ENCODE results near the gene TEAD4.

The TEAD4 gene

GRCh38 chr12:3034067-3034750, 75.0 kb downstream of the TEAD4 start:
- peak; percentile 28 to 35 for DNase-seq

DNA sequence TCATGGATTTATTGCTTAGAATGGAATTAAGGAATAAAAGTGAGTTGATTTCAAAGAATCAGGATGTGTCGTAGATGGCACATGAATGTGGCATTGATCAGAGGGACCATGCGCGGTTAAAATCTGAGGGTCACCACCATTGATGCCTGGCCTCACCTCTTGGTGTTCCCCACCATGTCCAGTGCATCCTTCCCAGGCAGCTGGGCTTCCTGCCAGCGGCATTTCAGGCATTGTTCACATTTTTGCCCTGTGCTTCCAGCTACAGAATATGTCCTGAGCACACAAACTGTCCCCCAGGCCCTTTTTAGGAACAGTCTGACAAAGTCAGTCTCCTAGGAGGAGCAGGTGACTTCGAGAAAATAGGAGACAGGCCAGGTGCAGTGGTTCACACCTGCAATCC, 76.0 kb downstream of the TEAD4 start:
- no peak for DNase-seq

DNA sequence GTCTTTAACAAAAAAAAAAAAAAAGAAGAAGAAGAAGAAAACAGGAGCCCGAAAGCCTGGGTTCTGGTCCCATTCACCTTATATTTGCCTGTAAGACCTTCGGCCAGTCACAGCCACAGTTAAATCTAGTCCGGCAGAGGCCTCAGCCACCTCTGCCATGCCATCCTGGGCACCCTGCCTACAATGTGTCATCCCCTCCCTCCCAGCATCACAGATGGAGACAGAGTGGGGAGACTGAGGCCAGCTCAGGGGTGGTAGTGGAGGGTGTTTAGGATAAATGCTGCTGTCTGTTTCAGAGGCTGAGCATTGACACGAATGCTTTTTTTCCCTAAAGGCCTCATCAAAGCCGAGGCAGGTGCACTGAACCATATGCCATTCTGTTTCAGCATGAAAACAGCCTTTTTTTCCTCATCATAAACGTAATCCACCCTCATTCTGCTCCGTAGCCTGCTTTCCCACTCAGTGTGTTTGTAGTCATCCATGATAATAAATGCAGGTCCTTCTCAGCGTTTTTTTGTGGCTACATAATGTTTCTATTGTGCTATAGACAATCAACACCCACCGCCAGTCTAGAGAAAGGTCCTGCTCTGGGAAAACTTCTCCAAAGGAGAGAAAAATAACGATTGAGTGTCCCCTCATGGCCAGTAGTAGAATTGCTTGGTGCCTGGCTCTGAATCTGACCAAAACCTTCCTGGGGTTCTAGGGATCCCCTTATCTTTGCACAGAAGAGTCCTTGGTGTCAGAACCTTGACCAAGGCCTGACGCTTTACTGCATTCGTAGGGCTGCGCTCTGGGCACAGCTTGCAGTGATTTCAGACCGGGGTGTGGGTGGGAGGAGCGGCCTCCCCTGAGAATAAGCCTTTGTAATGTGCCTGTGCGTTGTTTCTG, 76.9 kb downstream of the TEAD4 start:
- DNase-seq: no peak

GRCh38 chr12:3036901-3037600, 77.9 kb downstream of the TEAD4 start:
- DNase-seq: no peak

DNA sequence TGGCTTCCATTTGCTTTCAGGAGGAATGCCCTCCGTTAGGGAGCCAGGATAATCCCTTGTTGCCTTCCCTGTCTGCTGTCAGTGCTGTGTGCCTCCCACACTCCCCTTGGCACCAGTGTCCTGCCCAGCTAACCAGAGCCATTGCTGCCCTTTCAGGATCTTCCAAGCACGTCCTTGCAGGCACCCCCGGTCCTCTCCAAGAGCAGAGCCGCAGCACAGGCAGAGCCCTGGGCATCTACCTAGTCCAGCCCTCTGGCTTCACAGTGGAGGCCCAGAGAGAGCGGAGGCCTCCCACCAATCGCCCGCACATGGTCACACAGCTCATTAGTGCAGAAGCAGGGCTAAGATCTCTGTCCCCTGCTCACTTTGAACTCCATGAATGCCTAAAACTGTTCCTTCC, 79.0 kb downstream of the TEAD4 start:
- no peak for DNase-seq

DNA sequence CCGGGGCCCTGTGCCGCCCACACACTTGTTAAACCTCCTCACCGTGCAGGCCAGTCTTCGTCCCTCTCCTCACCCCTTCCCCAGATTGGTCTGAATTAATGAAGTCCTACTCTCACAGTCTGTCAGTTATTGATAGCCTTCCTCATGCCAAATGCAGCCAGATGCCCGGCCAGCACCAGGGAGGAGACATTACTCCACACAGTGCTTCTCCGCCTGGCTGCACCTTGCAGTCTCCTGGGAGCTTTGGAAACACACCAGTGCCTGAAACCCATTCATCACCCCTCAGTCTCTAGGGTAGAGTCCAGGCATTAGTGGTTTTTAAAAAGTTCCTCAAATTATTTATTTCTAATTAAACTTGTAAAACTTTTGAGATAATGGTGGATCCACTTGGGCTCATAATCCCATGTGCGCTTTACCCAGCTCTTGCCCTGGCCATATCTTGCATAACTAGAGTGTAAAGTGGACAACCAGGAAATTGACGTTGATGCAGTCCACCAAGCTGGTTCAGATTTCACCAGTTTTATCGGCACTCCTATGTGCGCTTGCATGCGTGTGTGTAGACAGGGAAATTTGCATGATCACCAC, 79.8 kb downstream of the TEAD4 start:
- no peak for DNase-seq

DNA sequence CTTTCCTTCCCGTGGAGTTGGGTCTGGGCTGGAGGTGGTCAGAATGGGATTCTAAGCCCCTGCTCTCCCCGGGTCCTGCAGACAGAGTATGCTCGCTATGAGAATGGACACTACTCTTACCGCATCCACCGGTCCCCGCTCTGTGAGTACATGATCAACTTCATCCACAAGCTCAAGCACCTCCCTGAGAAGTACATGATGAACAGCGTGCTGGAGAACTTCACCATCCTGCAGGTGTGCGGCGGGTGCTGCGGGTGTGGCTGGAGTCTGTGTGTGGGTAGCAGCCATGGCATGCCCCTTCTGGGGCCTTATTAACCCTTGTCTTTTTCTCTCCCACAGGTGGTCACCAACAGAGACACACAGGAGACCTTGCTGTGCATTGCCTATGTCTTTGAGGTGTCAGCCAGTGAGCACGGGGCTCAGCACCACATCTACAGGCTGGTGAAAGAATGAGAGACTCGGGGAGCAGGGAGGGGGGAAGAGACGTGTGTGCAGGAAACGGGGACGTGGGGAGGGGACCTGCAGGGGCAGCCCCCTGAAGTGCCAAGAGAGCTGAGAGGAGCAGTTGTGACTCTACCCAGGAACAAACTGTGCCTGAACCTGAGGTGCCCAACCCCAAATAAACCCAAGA, 80.9 kb downstream of the TEAD4 start:
- DNase-seq: no peak

- DNase-seq: no peak
Measured at GRCh38 chr12:3040663-3041544, 81.7 kb downstream of the TEAD4 start.

DNA sequence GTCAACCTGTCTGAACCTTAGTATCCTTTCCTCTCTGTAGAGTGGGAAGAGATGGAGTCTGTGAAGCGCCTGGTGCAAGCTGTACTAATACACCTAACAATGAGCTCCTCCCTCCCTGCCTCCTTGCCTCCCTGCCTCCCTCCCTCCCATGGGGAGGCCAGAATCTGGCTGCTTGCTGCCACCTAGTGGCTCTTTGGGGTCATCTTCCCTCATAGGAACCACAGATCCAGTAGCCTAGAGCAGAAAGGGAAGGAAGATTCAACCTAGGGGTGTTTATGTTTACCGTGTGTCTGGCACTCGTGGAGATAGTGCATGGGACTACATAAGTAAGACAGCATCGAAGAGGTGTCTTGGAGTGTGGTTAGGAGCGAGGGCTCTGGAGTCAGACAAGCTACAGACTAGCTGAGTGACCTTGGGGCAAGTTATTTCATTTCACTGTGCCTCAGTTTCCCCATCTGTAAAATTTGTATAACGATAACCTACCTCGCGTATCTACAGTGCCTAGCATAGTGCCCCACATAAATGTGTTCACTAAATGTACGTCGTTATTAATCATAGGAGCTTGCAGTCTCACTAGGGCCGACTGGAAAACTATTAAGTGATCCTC, 82.5 kb downstream of the TEAD4 start:
- peak; percentile 34 to 40 for DNase-seq

DNA sequence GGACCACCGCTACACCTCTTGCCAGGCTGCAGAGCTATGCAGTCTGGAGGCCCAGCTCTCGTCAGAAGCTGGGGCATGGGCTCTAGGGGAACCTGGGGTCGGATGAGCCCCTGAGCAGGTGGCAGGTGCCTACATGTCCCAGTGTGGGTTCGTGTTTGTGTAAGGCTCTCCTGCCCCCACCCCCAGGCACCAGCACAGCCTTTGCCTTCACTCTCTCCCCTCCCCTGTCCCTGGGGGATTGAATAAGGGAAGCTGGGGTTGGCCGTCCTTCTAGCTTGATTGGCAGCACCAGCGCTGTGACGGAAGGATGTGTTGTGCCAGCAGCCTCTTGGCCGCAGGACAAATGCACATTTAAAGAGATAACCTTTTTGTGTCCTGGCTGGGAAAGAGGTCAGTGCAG, 83.2 kb downstream of the TEAD4 start:
- no peak for DNase-seq

DNA sequence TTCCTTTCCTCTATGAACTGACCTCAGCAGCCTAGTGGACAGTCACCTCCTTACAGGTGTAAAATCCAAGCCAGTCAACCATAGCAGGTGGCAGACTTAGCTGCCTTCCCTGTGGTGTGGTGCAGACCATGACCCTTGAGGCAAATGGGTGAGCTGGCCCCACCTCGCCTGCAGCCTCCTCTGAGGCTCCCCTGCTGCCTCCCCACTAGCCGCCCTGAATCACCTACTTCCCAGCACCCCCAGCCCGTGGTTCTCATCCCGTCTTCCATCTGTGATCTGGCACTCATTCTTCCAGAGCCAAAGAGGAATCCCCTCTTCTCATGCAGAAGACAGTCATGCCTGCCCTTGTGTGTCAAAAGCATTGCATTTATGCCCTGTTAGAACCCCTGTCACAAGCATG, 83.6 kb downstream of the TEAD4 start:
- no peak for DNase-seq

DNA sequence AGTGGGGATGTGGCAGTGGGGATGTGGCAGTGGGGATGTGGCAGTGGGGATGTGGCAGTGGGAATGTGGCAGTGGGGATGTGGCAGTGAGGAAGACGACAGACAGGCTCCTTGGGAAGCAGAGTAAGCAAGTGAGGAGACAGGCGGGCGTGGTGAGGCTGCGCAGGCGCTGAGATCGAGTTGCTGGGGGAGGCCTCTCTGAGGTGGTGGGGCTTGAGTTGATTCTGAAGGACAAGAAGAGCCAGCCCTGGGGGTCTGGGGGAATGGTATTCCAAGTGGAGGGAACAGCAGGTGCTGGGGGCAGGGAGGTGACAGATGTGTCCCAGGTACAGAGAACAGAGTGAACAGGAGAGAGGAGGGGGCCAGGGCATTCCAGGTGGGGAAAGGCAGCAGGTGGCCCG, 84.2 kb downstream of the TEAD4 start:
- DNase-seq: no peak

DNA sequence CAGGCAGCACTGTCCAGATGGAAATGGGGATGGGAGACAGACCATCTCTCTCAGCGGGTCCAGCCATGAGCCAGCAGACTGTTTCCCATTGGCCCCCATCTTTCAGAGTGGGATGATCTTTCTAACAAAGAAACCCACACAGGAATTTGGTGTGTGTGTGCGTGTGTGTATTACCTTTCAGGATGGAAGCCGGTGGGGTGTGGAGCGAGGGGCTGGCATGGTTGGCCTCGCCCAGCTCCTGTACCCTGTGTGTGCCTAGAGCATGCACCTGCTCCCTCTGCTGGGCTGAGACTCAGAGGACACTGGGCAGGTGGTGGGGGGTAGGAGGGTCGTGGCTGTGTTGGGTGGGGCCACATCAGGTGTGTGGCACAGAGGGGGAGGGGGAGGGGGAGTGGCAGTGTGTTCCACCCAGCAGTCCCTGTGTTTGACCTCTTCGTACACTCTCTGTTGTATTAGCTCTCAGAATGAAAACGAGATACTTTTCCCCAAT, 85.0 kb downstream of the TEAD4 start:
- DNase-seq: no peak

GRCh38 chr12:3045494-3045893, 86.3 kb downstream of the TEAD4 start:
- DNase-seq: no peak

- DNase-seq: no peak
Measured at GRCh38 chr12:3045989-3046388, 86.8 kb downstream of the TEAD4 start.

- no peak for DNase-seq
Measured at GRCh38 chr12:3046441-3047200, 87.4 kb downstream of the TEAD4 start.

- no peak for DNase-seq
Measured at GRCh38 chr12:3047961-3048360, 88.8 kb downstream of the TEAD4 start.

GRCh38 chr12:3048540-3048939, 89.3 kb downstream of the TEAD4 start:
- no peak for DNase-seq

DNA sequence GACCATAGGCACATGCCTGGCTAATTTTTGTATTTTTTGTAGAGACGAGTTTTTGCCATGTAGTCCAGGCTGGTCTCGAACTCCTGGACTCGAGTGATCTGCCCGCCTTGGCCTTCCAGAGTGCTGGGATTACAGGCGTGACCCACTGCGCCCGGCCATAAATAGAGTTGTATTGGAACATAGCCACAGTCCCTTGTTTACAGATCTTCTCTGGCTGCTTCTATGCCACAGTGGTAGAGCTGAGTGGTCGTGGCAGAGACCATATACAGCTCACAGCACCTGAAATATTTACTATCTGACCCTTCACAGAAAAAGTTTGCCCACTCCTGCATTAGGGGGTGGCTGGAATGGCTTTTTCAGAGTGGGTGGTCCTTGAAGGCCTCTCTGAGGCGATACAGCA, 90.0 kb downstream of the TEAD4 start:
- DNase-seq: no peak

GRCh38 chr12:3049611-3050249, 90.5 kb downstream of the TEAD4 start:
- DNase-seq: no peak

Data from stimulated activated CD4-positive, alpha-beta T cell treated with anti-CD3 and anti-CD28 coated beads, Interleukin-2, amount 100 ng/mL, for 48 hours (primary cell).